Thyroid gland (tissue), 4 donors: ENCODE data around the gene TTC8. TPM values are rescaled to one million over a fixed set of nuclear protein-coding genes. Genes with fewer than 3 reads are reported as not detected.

Experiments
- DNase-seq, 2 donors: peaks; one replicate each; pipeline ENCODE4 v3.0.0-alpha.2; 2019
- H3K27ac ChIP-seq, 3 donors: fragments of 200-600 bp; sonication (generic); 1 replicate in 2 of 3; 2 replicates in 1 of 3; pipeline ENCODE4 v1.5.1; 2016 to 2019; ENCODE audit warnings: mild to moderate bottlenecking in 1 of 3, moderate library complexity in 1 of 3
- H3K27me3 ChIP-seq: fragments of 200-600 bp; sonication (generic); one replicate; pipeline ENCODE4 v1.5.1; 2019
- H3K36me3 ChIP-seq, 2 donors: fragments of 200-600 bp; sonication (generic); one replicate each; pipeline ENCODE4 v1.5.1; 2016 to 2019
- H3K4me1 ChIP-seq, 2 donors: fragments of 200-600 bp; sonication (generic); one replicate each; pipeline ENCODE4 v1.5.1; 2017 to 2019
- H3K4me3 ChIP-seq, 3 donors: fragments of 200-600 bp; sonication (generic); replicated peaks in 1 of 3; 1 replicate in 2 of 3; 2 replicates in 1 of 3; pipeline ENCODE4 v1.5.1; 2016; ENCODE audit warnings: mild to moderate bottlenecking in 1 of 3
- H3K9me3 ChIP-seq: fragments of 200-600 bp; sonication (generic); one replicate; pipeline ENCODE4 v1.5.1; 2017
- POLR2A ChIP-seq, 2 donors: fragments of 450-650 bp; IDR thresholded peaks; one replicate each; pipeline ENCODE4 v1.6.1; 2017; ENCODE audit warnings: antibody characterized with exemption in 2 of 2, mild to moderate bottlenecking in 2 of 2, moderate library complexity in 1 of 2
- WGBS, 2 donors: methylation state at CpG; one replicate each; pipeline ENCODE4 v1.1.5; 2017; 5-methylcytosine and 5-hydroxymethylcytosine counted together
- intact Hi-C: fragments of 100-400 bp; cut with DNase I; formaldehyde crosslinking; loops from one replicate; pipeline ENCODE4 v1.15.1; 2023
- total RNA-seq, 4 donors: library from RNA; depleted of rRNA; stranded (reverse); fragments of >200 nt; gene quantifications; one replicate each; pipeline ENCODE4 v1.2.3, GENCODE V29; 2016
- TF ChIP-seq, protein P1 (sequence below), 6 experiments: fragments of 200-600 bp in 3 of 6; fragments of 450-650 bp in 3 of 6; sonication (generic) in 3 of 6; IDR thresholded peaks; one replicate each; pipeline ENCODE4 v1.5.1; 2016 to 2019; ENCODE audit warnings: antibody characterized with exemption in 6 of 6, mild to moderate bottlenecking in 2 of 6, inconsistent platforms in 1 of 6, moderate library complexity in 1 of 6

The TTC8 gene
- total RNA-seq, 4 donors from 2014 or later = 51.4 to 118 (median 68.0) TPM

DNA sequence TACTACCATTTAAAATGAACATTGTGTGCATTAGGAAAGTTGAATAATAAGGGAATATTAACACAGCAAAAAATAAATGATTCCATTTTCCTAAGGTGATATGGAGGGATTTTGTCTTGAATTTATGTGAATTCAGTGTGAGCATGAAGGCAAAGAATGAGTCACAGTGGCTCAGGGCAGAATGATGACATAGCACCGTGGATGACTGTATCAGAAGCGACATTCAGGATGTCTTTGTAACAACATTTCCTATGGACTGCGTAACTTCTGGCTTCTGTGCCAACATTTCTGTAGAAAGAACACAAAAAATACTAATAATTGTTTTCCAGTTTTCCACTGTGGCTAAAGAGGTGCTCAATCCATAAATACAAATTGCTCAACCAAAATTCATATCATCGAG is 54.6 kb downstream of the TTC8 start:
- H3K4me1 ChIP-seq = no peaks in the 10 kb centered on the region
- H3K27ac ChIP-seq = no peak overlapping the region
- no peaks in the 10 kb centered on the region for H3K9me3 ChIP-seq
- intact Hi-C loops = no loop called here
- no peak overlapping the region for H3K4me3 ChIP-seq
- DNase-seq = no peak
- H3K27me3 ChIP-seq = no peaks in the 10 kb centered on the region
- TF ChIP-seq POLR2A (IDR thresholded peaks at IDR 0.05) = no peak
- TF ChIP-seq, protein P1, sequence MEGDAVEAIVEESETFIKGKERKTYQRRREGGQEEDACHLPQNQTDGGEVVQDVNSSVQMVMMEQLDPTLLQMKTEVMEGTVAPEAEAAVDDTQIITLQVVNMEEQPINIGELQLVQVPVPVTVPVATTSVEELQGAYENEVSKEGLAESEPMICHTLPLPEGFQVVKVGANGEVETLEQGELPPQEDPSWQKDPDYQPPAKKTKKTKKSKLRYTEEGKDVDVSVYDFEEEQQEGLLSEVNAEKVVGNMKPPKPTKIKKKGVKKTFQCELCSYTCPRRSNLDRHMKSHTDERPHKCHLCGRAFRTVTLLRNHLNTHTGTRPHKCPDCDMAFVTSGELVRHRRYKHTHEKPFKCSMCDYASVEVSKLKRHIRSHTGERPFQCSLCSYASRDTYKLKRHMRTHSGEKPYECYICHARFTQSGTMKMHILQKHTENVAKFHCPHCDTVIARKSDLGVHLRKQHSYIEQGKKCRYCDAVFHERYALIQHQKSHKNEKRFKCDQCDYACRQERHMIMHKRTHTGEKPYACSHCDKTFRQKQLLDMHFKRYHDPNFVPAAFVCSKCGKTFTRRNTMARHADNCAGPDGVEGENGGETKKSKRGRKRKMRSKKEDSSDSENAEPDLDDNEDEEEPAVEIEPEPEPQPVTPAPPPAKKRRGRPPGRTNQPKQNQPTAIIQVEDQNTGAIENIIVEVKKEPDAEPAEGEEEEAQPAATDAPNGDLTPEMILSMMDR (IDR thresholded peaks at IDR 0.05) = no peak
- H3K36me3 ChIP-seq = peaks cover 0 to 11% of the 10 kb centered on the region in 2 donors
- WGBS, 2 donors = 86 to 92% methylated on average over 4 of the region's 4 CpGs

DNA sequence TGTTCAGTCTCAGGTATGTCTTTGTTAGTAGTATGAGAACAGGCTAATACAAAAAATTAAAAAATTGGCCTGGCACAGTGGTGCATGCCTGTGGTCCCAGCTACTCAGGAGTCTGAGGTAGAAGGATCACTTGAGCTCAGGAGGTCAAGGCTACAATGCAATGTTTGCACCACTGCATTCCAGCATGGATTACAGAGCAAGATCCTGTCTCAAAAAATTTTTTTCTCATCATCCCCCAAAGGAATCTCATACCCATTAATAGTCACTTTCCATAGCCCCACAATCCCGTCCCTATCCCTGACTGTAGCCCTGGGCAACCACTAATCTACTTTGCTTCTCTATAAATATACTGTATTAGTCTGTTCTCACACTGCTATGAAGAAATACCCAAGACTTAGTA is 57.8 kb downstream of the TTC8 start:
- Histone ChIP-seq H3K27ac (no peak overlapping the region), H3K4me1 (no peaks in the 10 kb centered on the region), H3K9me3 (no peaks in the 10 kb centered on the region), H3K27me3 (no peaks in the 10 kb centered on the region), H3K36me3 (peaks cover 0 to 11% of the 10 kb centered on the region in 2 donors), H3K4me3 (no peak overlapping the region)
- WGBS, 2 donors = 90 to 93% methylated on average over 1 of the region's 1 CpG
- intact Hi-C loops = no loop called here
- no peak for TF ChIP-seq POLR2A (IDR thresholded peaks at IDR 0.05)
- TF ChIP-seq, protein P1 (IDR thresholded peaks at IDR 0.05) = no peak
- DNase-seq = no peak

DNA sequence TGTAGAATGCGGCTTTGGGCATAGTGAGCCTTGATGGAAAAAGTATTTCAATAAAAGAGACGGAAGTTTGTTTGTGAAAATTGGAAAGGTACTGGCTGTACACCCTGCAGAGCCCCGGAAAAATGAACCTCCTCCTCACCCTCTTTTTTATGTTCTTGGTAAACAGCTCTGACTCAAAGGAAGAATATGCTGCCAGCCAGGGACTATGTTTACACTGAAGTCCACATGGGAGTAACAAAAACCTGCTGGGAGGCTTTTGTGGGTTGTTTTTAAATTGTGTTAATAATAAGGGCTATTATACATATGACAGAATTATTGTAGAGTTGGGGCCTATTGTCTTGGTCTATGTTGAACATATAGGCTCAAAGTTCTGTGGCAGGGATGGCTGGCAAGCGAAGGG is 70.7 kb downstream of the TTC8 start:
- Histone ChIP-seq H3K4me1 (no peaks in the 10 kb centered on the region), H3K4me3 (no peak overlapping the region), H3K27ac (no peak overlapping the region), H3K36me3 (no peaks in the 10 kb centered on the region), H3K9me3 (no peaks in the 10 kb centered on the region), H3K27me3 (no peaks in the 10 kb centered on the region)
- intact Hi-C loops = no loop called here
- DNase-seq = no peak
- WGBS, 2 donors = 88 to 92% methylated on average over 4 of the region's 4 CpGs
- TF ChIP-seq POLR2A (IDR thresholded peaks at IDR 0.05) = no peak
- TF ChIP-seq, protein P1 (IDR thresholded peaks at IDR 0.05) = no peak

DNA sequence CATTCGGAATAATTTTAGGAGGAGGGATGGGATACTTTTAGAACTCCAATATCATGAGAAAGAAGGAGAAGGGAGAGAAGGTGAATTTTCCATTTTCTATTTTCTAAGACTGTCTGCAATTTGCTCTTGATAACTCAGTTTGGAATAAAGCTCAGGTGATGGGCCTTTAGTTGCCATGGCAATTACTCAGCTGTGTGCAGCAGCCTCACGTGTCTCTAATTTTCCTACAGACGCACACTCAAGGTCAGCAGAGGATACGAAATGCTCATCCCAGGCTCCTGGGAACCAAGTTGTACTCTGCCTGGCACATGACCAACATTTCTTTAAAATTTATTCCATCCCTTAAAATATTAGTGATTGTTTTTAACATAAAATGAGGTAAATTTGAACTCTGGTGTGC is 76.7 kb downstream of the TTC8 start:
- DNase-seq = no peak
- TF ChIP-seq, protein P1 (IDR thresholded peaks at IDR 0.05) = no peak
- no peak for TF ChIP-seq POLR2A (IDR thresholded peaks at IDR 0.05)
- H3K36me3 ChIP-seq = no peaks in the 10 kb centered on the region
- H3K4me1 ChIP-seq = no peaks in the 10 kb centered on the region
- 72 to 84% methylated on average over 4 of the region's 4 CpGs for WGBS, 2 donors
- no peaks in the 10 kb centered on the region for H3K27me3 ChIP-seq
- H3K27ac ChIP-seq = no peak overlapping the region
- no peaks in the 10 kb centered on the region for H3K9me3 ChIP-seq
- no peak overlapping the region for H3K4me3 ChIP-seq
- intact Hi-C loops = no loop called here

DNA sequence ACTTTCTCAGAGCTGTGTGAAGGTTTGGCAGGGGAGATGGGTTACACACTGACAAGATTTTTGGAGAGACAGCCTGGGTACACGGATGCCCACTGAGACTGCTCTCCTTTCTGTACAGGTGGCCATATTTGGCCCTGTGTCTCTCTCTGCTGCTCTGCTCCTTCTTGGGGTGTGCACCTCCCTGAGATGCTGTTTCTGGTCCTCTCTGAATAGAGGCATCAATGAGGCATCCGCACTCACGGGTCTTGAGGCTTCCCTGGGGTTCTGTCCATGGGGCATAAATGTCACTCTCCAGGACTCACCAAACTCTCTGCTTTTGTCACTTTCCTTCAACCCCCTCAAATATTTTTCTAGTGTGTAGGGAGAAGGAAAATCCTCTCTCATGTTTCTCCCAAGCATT is 77.5 kb downstream of the TTC8 start:
- no peak overlapping the region for H3K4me3 ChIP-seq
- TF ChIP-seq POLR2A (IDR thresholded peaks at IDR 0.05) = no peak
- TF ChIP-seq, protein P1 (IDR thresholded peaks at IDR 0.05) = no peak
- intact Hi-C loops = no loop called here
- H3K27me3 ChIP-seq = no peaks in the 10 kb centered on the region
- no peak for DNase-seq
- no peak overlapping the region for H3K27ac ChIP-seq
- H3K36me3 ChIP-seq = no peaks in the 10 kb centered on the region
- H3K4me1 ChIP-seq = no peaks in the 10 kb centered on the region
- no peaks in the 10 kb centered on the region for H3K9me3 ChIP-seq
- 79 to 82% methylated on average over 2 to 3 of the region's 3 CpGs for WGBS, 2 donors
